ENCODE results near the gene PPP2R2B. TPM values are rescaled to one million over a fixed set of nuclear protein-coding genes. Genes with fewer than 3 reads are reported as not detected.

PPP2R2B gene
- total RNA-seq, 1 donor, result not detected

DNA sequence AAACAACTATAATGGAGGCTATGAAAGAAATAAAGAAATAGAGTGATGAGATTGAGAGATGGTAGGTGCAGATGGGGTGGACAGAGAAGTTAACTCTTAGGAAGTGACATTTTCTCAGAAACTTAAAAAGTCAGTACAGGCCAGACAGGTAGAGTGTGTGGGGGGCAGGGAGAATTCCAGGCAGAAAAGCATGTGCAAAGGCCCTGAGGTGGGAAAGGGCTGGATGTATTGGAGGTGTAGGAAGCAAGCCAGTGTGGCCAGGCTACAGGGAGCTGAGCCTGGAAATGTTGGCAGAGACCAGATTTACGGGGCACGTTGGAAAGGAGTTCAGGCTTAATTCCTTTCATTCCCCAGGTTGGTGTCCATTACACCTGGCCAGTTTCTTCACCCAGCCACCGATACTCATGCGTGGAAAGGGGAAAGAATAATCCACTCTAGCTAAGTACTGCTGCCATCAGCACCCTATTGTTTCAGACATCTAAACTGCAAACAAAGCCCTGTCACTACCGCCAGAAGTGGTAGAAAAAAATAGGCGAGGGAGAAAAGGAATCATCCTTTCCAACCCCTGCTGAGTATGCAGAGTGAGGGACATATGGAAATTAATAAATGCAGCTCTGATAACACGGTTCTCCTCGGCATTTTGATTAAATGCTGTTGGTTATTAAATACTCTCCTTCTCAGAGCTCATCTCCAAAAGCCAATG lies 245.8 kb downstream of the PPP2R2B start:
- TF ChIP-seq, protein P1, sequence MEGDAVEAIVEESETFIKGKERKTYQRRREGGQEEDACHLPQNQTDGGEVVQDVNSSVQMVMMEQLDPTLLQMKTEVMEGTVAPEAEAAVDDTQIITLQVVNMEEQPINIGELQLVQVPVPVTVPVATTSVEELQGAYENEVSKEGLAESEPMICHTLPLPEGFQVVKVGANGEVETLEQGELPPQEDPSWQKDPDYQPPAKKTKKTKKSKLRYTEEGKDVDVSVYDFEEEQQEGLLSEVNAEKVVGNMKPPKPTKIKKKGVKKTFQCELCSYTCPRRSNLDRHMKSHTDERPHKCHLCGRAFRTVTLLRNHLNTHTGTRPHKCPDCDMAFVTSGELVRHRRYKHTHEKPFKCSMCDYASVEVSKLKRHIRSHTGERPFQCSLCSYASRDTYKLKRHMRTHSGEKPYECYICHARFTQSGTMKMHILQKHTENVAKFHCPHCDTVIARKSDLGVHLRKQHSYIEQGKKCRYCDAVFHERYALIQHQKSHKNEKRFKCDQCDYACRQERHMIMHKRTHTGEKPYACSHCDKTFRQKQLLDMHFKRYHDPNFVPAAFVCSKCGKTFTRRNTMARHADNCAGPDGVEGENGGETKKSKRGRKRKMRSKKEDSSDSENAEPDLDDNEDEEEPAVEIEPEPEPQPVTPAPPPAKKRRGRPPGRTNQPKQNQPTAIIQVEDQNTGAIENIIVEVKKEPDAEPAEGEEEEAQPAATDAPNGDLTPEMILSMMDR (IDR thresholded peaks at IDR 0.05; ENCODE audit: insufficient read depth, low read length), result no peak
- no peak for DNase-seq (ENCODE audit: low read depth)
- H3K4me3 ChIP-seq (ENCODE audit: low read depth, low read length), result no peak overlapping the region

DNA sequence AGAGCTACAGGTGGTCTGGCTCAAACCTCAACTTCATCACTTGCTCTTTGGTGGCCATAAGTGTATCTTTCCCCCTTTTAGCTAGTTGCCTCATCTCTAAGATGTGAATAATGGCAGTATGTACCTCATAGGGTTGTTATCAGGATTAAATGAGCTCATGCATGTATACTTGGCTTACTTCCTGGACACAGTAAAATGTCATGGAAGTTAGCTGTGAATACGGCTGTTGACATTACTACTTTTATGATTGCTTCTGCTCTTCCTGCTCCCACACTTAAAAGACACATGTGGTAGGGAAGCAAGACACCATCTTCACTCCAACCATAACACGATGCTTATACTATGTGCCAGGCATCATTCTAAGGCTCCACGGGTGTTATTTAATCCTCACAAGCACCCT lies 248.1 kb downstream of the PPP2R2B start:
- TF ChIP-seq, protein P1 (IDR thresholded peaks at IDR 0.05; ENCODE audit: insufficient read depth, low read length), result no peak
- no peak overlapping the region for H3K4me3 ChIP-seq (ENCODE audit: low read depth, low read length)
- no peak for DNase-seq (ENCODE audit: low read depth)

DNA sequence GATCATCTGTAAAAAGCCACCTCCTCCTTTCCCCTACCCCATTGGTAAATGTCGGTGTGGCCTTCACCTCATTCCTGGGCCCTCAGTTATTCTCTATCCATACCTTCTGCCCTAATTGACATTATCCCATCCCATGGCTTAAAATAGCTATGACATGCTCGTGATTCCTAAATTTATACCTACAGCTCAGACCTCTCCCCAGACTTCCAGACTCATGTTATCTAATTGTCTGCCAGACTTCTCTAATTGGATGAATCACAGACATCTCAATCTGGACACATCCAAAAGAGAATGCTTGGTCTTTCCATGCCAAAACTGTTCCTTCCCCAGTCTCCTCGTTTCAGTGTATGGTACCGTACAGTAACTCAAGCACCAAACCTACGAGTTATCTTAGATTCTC lies 249.6 kb downstream of the PPP2R2B start:
- no peak for DNase-seq (ENCODE audit: low read depth)
- TF ChIP-seq, protein P1 (IDR thresholded peaks at IDR 0.05; ENCODE audit: insufficient read depth, low read length), result no peak
- no peak overlapping the region for H3K4me3 ChIP-seq (ENCODE audit: low read depth, low read length)

DNA sequence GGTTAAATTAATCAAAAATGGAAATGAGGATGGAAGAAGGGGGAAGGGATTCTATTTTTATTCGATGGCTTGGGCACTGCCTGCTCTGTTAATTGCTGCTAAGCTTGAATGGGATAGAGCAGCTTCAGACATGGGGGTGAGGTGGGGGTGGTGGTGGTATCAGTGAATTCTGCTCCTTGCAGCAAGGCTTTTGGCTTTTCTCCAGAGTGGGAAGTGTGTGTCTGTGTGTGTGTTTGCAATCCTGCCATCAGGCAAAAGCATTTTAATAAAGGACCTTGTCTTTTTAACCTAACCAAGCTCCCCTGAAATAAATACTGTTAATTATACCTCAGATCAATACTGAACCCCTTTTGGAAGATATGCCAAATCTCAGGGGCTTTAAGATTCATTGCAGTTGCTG lies 251.6 kb downstream of the PPP2R2B start:
- no peak overlapping the region for H3K4me3 ChIP-seq (ENCODE audit: low read depth, low read length)
- TF ChIP-seq, protein P1 (IDR thresholded peaks at IDR 0.05; ENCODE audit: insufficient read depth, low read length), result no peak
- DNase-seq (ENCODE audit: low read depth), result no peak

DNA sequence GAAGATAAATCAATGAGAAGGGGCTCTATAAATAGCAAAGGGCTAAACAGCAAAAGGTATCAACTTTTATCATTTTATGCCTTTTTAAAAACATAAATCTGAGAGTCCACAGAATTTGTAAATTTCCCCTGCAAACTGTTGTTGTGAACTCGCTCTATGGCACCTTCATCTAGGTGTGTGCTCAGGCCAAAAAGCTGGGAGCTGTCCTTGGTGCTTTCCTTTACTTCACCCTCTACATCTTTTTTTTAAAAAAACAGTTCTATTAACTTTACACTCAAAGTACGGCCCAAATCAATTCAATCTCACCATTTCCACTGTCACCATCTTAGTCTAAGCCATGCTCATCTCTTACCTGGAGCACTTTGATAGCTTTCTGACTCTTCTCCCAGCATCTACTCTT lies 254.4 kb downstream of the PPP2R2B start:
- H3K4me3 ChIP-seq (ENCODE audit: low read depth, low read length), result no peak overlapping the region
- DNase-seq (ENCODE audit: low read depth), result no peak
- TF ChIP-seq, protein P1 (IDR thresholded peaks at IDR 0.05; ENCODE audit: insufficient read depth, low read length), result no peak

DNA sequence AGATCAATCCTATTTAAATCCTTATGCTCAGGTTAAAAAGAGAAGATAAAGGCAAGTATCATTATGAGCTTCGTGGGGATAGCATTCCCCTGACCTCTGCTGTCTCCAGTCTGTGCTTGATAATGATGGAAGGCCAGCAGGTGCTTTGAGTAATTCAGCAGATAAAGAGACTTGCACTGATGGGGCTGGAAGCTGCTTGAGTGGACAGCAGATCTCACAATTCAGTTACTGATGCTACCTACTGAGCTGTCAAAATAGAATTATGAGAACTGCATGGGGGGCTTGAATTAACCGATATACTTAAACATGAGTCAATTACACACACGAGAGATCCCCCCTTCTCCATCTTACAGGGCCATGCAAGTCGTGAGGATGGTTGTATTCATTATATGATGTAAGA lies 254.9 kb downstream of the PPP2R2B start:
- TF ChIP-seq, protein P1 (IDR thresholded peaks at IDR 0.05; ENCODE audit: insufficient read depth, low read length), result no peak
- H3K4me3 ChIP-seq (ENCODE audit: low read depth, low read length), result no peak overlapping the region
- DNase-seq (ENCODE audit: low read depth), result no peak

DNA sequence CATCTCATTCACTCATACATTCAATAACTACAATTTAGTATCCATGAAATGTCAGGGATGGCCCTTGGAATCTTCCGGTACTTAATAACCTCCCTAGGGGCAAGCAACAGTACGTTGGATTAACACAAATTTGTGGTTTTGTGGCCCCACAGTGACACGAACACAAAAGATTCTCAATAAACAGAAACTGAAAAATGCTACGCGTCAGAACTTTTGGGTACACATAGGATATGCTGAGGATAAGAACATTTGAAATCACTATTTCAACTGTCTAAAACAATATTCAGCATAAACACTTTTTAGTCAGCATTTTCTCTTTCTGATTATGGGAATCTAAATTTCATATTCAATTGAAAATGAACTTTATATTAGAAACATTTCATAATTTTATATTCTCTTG lies 255.5 kb downstream of the PPP2R2B start:
- no peak overlapping the region for H3K4me3 ChIP-seq (ENCODE audit: low read depth, low read length)
- TF ChIP-seq, protein P1 (IDR thresholded peaks at IDR 0.05; ENCODE audit: insufficient read depth, low read length), result no peak
- DNase-seq (ENCODE audit: low read depth), result no peak
